ENCODE results near the gene TRIM67.

DNA sequence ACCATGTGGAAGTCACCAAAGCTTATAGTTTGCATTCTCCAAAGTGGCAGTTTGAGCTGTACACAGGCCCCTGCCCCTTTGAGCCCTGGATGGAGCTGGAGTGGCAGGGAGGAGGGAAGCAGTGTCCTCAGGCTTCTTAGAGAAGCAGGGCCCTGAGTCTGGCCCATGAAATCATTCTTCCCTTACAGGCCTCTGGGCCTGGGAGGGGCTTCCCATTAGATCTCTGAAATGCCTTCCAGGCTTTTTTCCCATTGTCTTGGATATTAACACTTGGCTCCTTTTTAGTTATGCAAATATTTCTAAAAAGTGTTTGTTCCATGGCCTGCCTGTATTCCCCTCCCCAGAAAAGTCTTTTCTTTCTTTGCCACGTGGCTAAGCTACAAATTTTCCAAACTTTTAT lies 10.0 kb upstream of the TRIM67 start:
- TF ChIP-seq, protein P1, sequence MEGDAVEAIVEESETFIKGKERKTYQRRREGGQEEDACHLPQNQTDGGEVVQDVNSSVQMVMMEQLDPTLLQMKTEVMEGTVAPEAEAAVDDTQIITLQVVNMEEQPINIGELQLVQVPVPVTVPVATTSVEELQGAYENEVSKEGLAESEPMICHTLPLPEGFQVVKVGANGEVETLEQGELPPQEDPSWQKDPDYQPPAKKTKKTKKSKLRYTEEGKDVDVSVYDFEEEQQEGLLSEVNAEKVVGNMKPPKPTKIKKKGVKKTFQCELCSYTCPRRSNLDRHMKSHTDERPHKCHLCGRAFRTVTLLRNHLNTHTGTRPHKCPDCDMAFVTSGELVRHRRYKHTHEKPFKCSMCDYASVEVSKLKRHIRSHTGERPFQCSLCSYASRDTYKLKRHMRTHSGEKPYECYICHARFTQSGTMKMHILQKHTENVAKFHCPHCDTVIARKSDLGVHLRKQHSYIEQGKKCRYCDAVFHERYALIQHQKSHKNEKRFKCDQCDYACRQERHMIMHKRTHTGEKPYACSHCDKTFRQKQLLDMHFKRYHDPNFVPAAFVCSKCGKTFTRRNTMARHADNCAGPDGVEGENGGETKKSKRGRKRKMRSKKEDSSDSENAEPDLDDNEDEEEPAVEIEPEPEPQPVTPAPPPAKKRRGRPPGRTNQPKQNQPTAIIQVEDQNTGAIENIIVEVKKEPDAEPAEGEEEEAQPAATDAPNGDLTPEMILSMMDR (IDR thresholded peaks at IDR 0.05; ENCODE audit: poor library complexity) = no peak
- TF ChIP-seq EZH2 (IDR thresholded peaks at IDR 0.05; ENCODE audit: borderline replicate concordance) (no peak), EZH2phosphoT487 (IDR thresholded peaks at IDR 0.05; ENCODE audit: low read depth, severe bottlenecking, unreplicated experiment) (no peak)

Data from hepatocyte (in vitro differentiated cells).